ENCODE measurements around the gene CD86.

Gene CD86

GRCh38 chr3:122074621-122075265, 19.6 kb downstream of the CD86 start:
- Histone ChIP-seq H3K36me3 (ENCODE audit: control insufficient read depth, insufficient read depth, low read length) (no peaks in the 10 kb centered on the region), H3K27me3 (ENCODE audit: control insufficient read depth, insufficient read depth, low read length) (no peaks in the 10 kb centered on the region), H3K9me3 (ENCODE audit: control insufficient read depth, low read length) (no peaks in the 10 kb centered on the region), H3K27ac (no peak overlapping the region), H2AFZ (no peak overlapping the region), H3K4me1 (no peaks in the 10 kb centered on the region), H3K79me2 (no peaks in the 10 kb centered on the region), H3K9ac (no peak overlapping the region), H3K4me3 (ENCODE audit: low read depth, low read length) (no peak overlapping the region), H3K4me2 (ENCODE audit: low read length) (no peak overlapping the region)
- TF ChIP-seq CTCF (IDR thresholded peaks at IDR 0.05) = no peak

- Histone ChIP-seq H3K4me3 (ENCODE audit: low read depth, low read length) (no peak overlapping the region), H2AFZ (no peak overlapping the region), H3K36me3 (ENCODE audit: control insufficient read depth, insufficient read depth, low read length) (no peaks in the 10 kb centered on the region), H3K4me1 (no peaks in the 10 kb centered on the region), H3K4me2 (ENCODE audit: low read length) (no peak overlapping the region), H3K79me2 (no peaks in the 10 kb centered on the region), H3K27me3 (ENCODE audit: control insufficient read depth, insufficient read depth, low read length) (no peaks in the 10 kb centered on the region), H3K27ac (no peak overlapping the region), H3K9me3 (ENCODE audit: control insufficient read depth, low read length) (no peaks in the 10 kb centered on the region), H3K9ac (no peak overlapping the region)
- TF ChIP-seq CTCF (IDR thresholded peaks at IDR 0.05) = no peak
These were observed 21.5 kb downstream of the CD86 start for GRCh38 chr3:122076491-122077292.

GRCh38 chr3:122077293-122078234, 22.4 kb downstream of the CD86 start:
- H3K79me2 ChIP-seq = no peaks in the 10 kb centered on the region
- H3K4me2 ChIP-seq (ENCODE audit: low read length) = no peak overlapping the region
- TF ChIP-seq CTCF (IDR thresholded peaks at IDR 0.05) = no peak
- H3K4me1 ChIP-seq = no peaks in the 10 kb centered on the region
- no peaks in the 10 kb centered on the region for H3K27me3 ChIP-seq (ENCODE audit: control insufficient read depth, insufficient read depth, low read length)
- no peak overlapping the region for H3K4me3 ChIP-seq (ENCODE audit: low read depth, low read length)
- H2AFZ ChIP-seq = no peak overlapping the region
- H3K9ac ChIP-seq = no peak overlapping the region
- no peaks in the 10 kb centered on the region for H3K36me3 ChIP-seq (ENCODE audit: control insufficient read depth, insufficient read depth, low read length)
- no peak overlapping the region for H3K27ac ChIP-seq
- H3K9me3 ChIP-seq (ENCODE audit: control insufficient read depth, low read length) = no peaks in the 10 kb centered on the region

- Histone ChIP-seq H3K27ac (no peak overlapping the region), H3K4me2 (ENCODE audit: low read length) (no peak overlapping the region), H3K36me3 (ENCODE audit: control insufficient read depth, insufficient read depth, low read length) (no peaks in the 10 kb centered on the region), H3K4me3 (ENCODE audit: low read depth, low read length) (no peak overlapping the region), H3K4me1 (no peaks in the 10 kb centered on the region), H3K9me3 (ENCODE audit: control insufficient read depth, low read length) (no peaks in the 10 kb centered on the region), H3K27me3 (ENCODE audit: control insufficient read depth, insufficient read depth, low read length) (no peaks in the 10 kb centered on the region), H2AFZ (no peak overlapping the region), H3K79me2 (no peaks in the 10 kb centered on the region), H3K9ac (no peak overlapping the region)
- no peak for TF ChIP-seq CTCF (IDR thresholded peaks at IDR 0.05)
These were observed 23.2 kb downstream of the CD86 start for GRCh38 chr3:122078235-122078935.

All from parathyroid adenoma (tissue), 2 donors.